GM21390 (cell line): ENCODE data around the gene AUH.

Source experiments
- ATAC-seq: cut with Tn5 transposase; IDR thresholded peaks from one replicate; pipeline ENCODE4 v1.9.1; 2021; ENCODE audit not compliant: unreplicated experiment

AUH gene

GRCh38 chr9:91172329-91172728 is 189.4 kb downstream of the AUH start:
- no peak for ATAC-seq

- ATAC-seq = no peak
Observed at GRCh38 chr9:91170951-91171350, 190.8 kb downstream of the AUH start.

- no peak for ATAC-seq
Observed at GRCh38 chr9:91166796-91167366, 194.8 kb downstream of the AUH start.

DNA sequence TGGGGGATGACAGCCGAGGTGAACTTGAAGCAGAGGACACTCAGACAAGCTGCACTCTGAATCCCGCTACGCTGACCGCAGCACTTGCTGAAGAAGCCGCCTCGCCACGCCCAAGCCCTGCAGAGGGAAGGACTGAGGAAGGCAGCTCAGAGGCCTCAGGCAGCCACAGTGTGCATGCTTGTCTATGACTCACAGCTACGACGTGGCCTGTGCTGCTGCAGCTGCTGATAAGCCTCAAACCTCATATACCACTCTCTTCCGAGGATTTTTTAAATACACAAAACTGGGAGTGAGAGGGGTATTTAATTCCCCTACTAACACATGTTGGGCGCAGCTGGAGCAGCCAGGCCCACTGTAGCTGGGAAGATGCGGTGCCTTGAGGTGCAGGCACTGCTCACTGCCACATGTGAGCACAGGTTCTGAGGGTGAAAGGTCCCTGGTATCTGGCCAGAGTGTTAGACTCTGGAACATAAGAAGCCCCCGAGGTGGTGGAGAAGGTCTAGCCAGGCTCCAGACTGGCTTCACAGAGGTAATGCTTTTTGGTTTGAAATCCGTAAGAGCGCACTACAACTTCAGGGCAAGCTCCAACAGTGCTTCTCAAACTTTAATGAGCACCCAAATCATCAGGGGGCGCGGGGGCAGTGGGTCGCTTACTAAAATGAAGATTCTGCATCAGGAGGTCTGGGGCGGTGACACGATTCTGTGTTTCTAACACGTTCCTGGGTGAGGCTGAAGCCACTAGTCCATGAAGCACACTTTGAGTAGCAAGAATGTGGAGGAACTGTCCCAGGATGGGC is 196.8 kb downstream of the AUH start:
- no peak for ATAC-seq
